IMR-90 (cell line): ENCODE data around the gene TMPRSS7. TPM values are rescaled to one million over a fixed set of nuclear protein-coding genes. Genes with fewer than 3 reads are reported as not detected.
A peak's percentile ranks its signal among the peaks of the same experiment; 100 is the strongest.

Source experiments
- ATAC-seq: fragments of 200-7000 bp; cut with Tn5 transposase; 2 replicates; pipeline ENCODE4 v1.9.1; 2020; ENCODE audit warnings: low read depth, mild to moderate bottlenecking, moderate library complexity
- BruUV-seq: library from RNA; stranded (reverse); fragments of 400-500 nt; replicated peaks from 2 replicates; lab custom pipeline; 2021; lab: Mats Ljungman, UMichigan
- CTCF ChIA-PET: fragments of 300-600 bp; formaldehyde crosslinking; extraction: SDS; loops from one replicate; lab custom pipeline; 2021; ENCODE audit warnings: antibody characterized with exemption; lab: Yijun Ruan, JAX
- POLR2A ChIA-PET: fragments of 300-600 bp; sonication (Branson Sonifier 250); formaldehyde crosslinking; loops from one replicate; lab custom pipeline; 2022; ENCODE audit warnings: antibody characterized with exemption; ENCODE audit not compliant: unreplicated experiment; lab: Charles Lee
- DNase-seq: peaks from one replicate; pipeline ENCODE4 v3.0.0; 2013
- H2AFZ ChIP-seq: replicated peaks from 2 replicates; pipeline ENCODE3; 2013; ENCODE audit warnings: low read length, mild to moderate bottlenecking; ENCODE audit not compliant: poor library complexity
- H2AK5ac ChIP-seq: 2 replicates; pipeline ENCODE4 v1.6.1; 2013; ENCODE audit warnings: low read depth, low read length, inconsistent platforms
- H2AK9ac ChIP-seq: replicated peaks from 2 replicates; pipeline ENCODE3; 2013; ENCODE audit warnings: mild to moderate bottlenecking, low read depth, low read length, moderate library complexity; ENCODE audit not compliant: poor library complexity
- H2BK120ac ChIP-seq: 2 replicates; pipeline ENCODE4 v1.6.1; 2013; ENCODE audit warnings: low read depth, low read length, inconsistent platforms
- H2BK15ac ChIP-seq: 3 replicates; pipeline ENCODE4 v1.6.1; 2013; ENCODE audit warnings: low read depth, low read length, inconsistent platforms
- H2BK20ac ChIP-seq: 2 replicates; pipeline ENCODE4 v1.6.1; 2013; ENCODE audit warnings: low read depth, mild to moderate bottlenecking, inconsistent platforms, low read length, moderate library complexity
- H2BK5ac ChIP-seq: 2 replicates; pipeline ENCODE4 v1.6.1; 2013; ENCODE audit warnings: mild to moderate bottlenecking, low read depth, low read length, inconsistent platforms; ENCODE audit not compliant: poor library complexity, severe bottlenecking
- H3K14ac ChIP-seq: replicated peaks from 2 replicates; pipeline ENCODE4 v1.6.1; 2013; ENCODE audit warnings: low read depth, low read length, inconsistent platforms
- H3K18ac ChIP-seq: 2 replicates; pipeline ENCODE4 v1.6.1; 2013; ENCODE audit warnings: low read depth, low read length, control low read depth
- H3K23ac ChIP-seq: 2 replicates; pipeline ENCODE4 v1.6.1; 2013; ENCODE audit warnings: low read depth, low read length, inconsistent platforms
- H3K27ac ChIP-seq: 2 replicates; pipeline ENCODE4 v1.5.1; 2013; ENCODE audit warnings: mild to moderate bottlenecking, control low read depth, low read length; ENCODE audit not compliant: insufficient read depth
- H3K27me3 ChIP-seq: 2 replicates; pipeline ENCODE4 v1.6.1; 2013; ENCODE audit warnings: low read length; ENCODE audit not compliant: control insufficient read depth, insufficient read depth
- H3K36me3 ChIP-seq: 2 replicates; pipeline ENCODE4 v1.6.1; 2013; ENCODE audit warnings: low read length, mixed read lengths; ENCODE audit not compliant: control insufficient read depth, insufficient read depth
- H3K4ac ChIP-seq: 2 replicates; pipeline ENCODE4 v1.6.1; 2013; ENCODE audit warnings: low read depth, low read length, inconsistent platforms
- H3K4me1 ChIP-seq: 2 replicates; pipeline ENCODE4 v1.6.1; 2013; ENCODE audit warnings: low read length, mixed read lengths; ENCODE audit not compliant: control insufficient read depth, insufficient read depth
- H3K4me2 ChIP-seq: 2 replicates; pipeline ENCODE4 v1.6.1; 2013; ENCODE audit warnings: low read depth, mild to moderate bottlenecking, control low read depth, low read length, moderate library complexity
- H3K4me3 ChIP-seq: 2 replicates; pipeline ENCODE4 v1.5.1; 2013; ENCODE audit warnings: low read depth, mild to moderate bottlenecking, control low read depth, low read length, moderate library complexity; ENCODE audit not compliant: insufficient read depth
- H3K56ac ChIP-seq: 2 replicates; pipeline ENCODE4 v1.6.1; 2013; ENCODE audit warnings: low read length, inconsistent platforms; ENCODE audit not compliant: insufficient read depth; ENCODE audit errors: extremely low read depth
- H3K79me1 ChIP-seq, 2 experiments: 2 replicates each; pipeline ENCODE4 v1.6.1; 2013; ENCODE audit warnings: low read length in 2 of 2, inconsistent platforms in 1 of 2, low read depth in 1 of 2
- H3K9ac ChIP-seq: 2 replicates; pipeline ENCODE4 v1.6.1; 2013; ENCODE audit warnings: low read depth, low read length, control low read depth
- H3K9me1 ChIP-seq: 2 replicates; pipeline ENCODE4 v1.6.1; 2013; ENCODE audit warnings: low read length, inconsistent platforms; ENCODE audit not compliant: insufficient read depth
- H3K9me3 ChIP-seq: 2 replicates; pipeline ENCODE4 v1.6.1; 2013; ENCODE audit warnings: low read length; ENCODE audit not compliant: control insufficient read depth, insufficient read depth
- H4K20me1 ChIP-seq: 2 replicates; pipeline ENCODE4 v1.6.1; 2013; ENCODE audit warnings: low read length, inconsistent platforms; ENCODE audit not compliant: insufficient read depth
- H4K5ac ChIP-seq: 2 replicates; pipeline ENCODE4 v1.6.1; 2013; ENCODE audit warnings: mild to moderate bottlenecking, low read depth, low read length, control low read depth
- H4K8ac ChIP-seq, 2 experiments: 2 replicates each; pipeline ENCODE4 v1.6.1; 2013; ENCODE audit warnings: low read depth in 2 of 2, low read length in 2 of 2, control low read depth in 1 of 2, inconsistent platforms in 1 of 2
- H4K91ac ChIP-seq: 2 replicates; pipeline ENCODE4 v1.6.1; 2013; ENCODE audit warnings: low read depth, low read length, inconsistent platforms; ENCODE audit not compliant: insufficient read depth
- FOS ChIP-seq: fragments of 150-350 bp; IDR thresholded peaks from 2 replicates; pipeline ENCODE4 v1.6.1; 2016; ENCODE audit warnings: low read depth, low read length
- MAFK ChIP-seq: IDR thresholded peaks from 2 replicates; pipeline ENCODE4 v1.6.1; 2012; ENCODE audit warnings: low read depth, low read length, improper control_type of control experiment
- MAZ ChIP-seq: IDR thresholded peaks from 2 replicates; pipeline ENCODE4 v1.6.1; 2012; ENCODE audit warnings: low read depth, mild to moderate bottlenecking, low read length, improper control_type of control experiment, moderate library complexity, borderline replicate concordance
- MXI1 ChIP-seq: IDR thresholded peaks from 2 replicates; pipeline ENCODE4 v1.6.1; 2012; ENCODE audit warnings: low read depth, mild to moderate bottlenecking, low read length, moderate library complexity, borderline replicate concordance
- SMC3 ChIP-seq: fragments of 150-350 bp; IDR thresholded peaks from 2 replicates; pipeline ENCODE4 v1.6.1; 2016; ENCODE audit warnings: low read depth, mild to moderate bottlenecking, antibody characterized with exemption, low read length, moderate library complexity
- WGBS, 2 experiments: methylation state at CpG; one replicate each; pipeline versions ENCODE4 v1.1.5 to v1.1.7; 2013; ENCODE audit warnings: missing lambda C conversion rate in 2 of 2; ENCODE audit not compliant: insufficient read length in 1 of 2; ENCODE audit errors: extremely low coverage in 2 of 2; 5-methylcytosine and 5-hydroxymethylcytosine counted together
- dilution Hi-C: fragments of 300-500 bp; cut with HindIII; formaldehyde crosslinking; loops from one replicate; pipeline ENCODE4 v1.14.3; 2018; ENCODE audit warnings: low sequenced_read_pairs; ENCODE audit not compliant: unreplicated experiment
- in situ Hi-C: fragments of 300-500 bp; cut with MboI; formaldehyde crosslinking; loops from 3 replicates; pipeline ENCODE4 v1.14.3; 2019; ENCODE audit warnings: low sequenced_read_pairs, inconsistent platforms, mixed read lengths
- intact Hi-C: fragments of 100-400 bp; cut with micrococcal nuclease; formaldehyde crosslinking; loops from 2 replicates; pipeline ENCODE4 v1.10.0; 2022
- polyA plus RNA-seq, 3 experiments: library from polyadenylated mRNA; depleted of rRNA; stranded (reverse); fragments of >200 nt; gene quantifications; 2 replicates each; pipeline ENCODE4 v1.2.3, GENCODE V29; 2012; ENCODE audit warnings: low replicate concordance in 1 of 3
- total RNA-seq: library from RNA; depleted of rRNA; stranded (reverse); fragments of >200 nt; gene quantifications from 2 replicates; pipeline ENCODE4 v1.2.3, GENCODE V29; 2012

TMPRSS7 gene
- total and polyA plus RNA-seq, 2 of the 4 experiments (the other 2 are of a cell fraction), result 0.07 TPM; not detected in 1

GRCh38 chr3:112090887-112091586 lies 56.5 kb downstream of the TMPRSS7 start:
- Histone ChIP-seq H4K20me1 (no peaks in the 10 kb centered on the region), H2BK120ac (no peak overlapping the region), H2AK9ac (no peak overlapping the region), H2AFZ (no peak overlapping the region), H2BK20ac (peak overlapping the region; percentile 34; the same call in 1 of the 2 replicates), H3K23ac (0 out of 2 replicates have a peak overlapping the region, but pooled peaks have one; percentile 12), H2AK5ac (no peak overlapping the region), H2BK5ac (no peak overlapping the region), H3K9me3 (peaks cover 3% of the 10 kb centered on the region; the same call in 1 of the 2 replicates), H3K27me3 (no peaks in the 10 kb centered on the region), H3K36me3 (no peaks in the 10 kb centered on the region), H3K27ac (no peak overlapping the region), H2BK15ac (no peak overlapping the region), H3K79me1 (peaks cover 16 to 58% of the 10 kb centered on the region in 2 experiments; a peak in 3 of 4 replicates), H3K56ac (no peak overlapping the region), H3K4me1 (peaks cover 12% of the 10 kb centered on the region), H4K8ac (no peak overlapping the region), H3K4me2 (no peak overlapping the region), H3K4me3 (no peak overlapping the region), H3K18ac (no peak overlapping the region), H3K9ac (no peak overlapping the region), H4K91ac (no peak overlapping the region; the same call in 1 of the 2 replicates), H3K4ac (no peak overlapping the region), H3K14ac (no peak overlapping the region), H3K9me1 (peaks cover 13% of the 10 kb centered on the region; the same call in 1 of the 2 replicates), H4K5ac (no peak overlapping the region; the same call in 1 of the 2 replicates)
- BruUV-seq, result no TSS peak
- POLR2A ChIA-PET, result no interaction called here
- no peak for TF ChIP-seq MAFK
- no peak for TF ChIP-seq MXI1
- no peak for TF ChIP-seq FOS
- TF ChIP-seq MAZ, result no peak
- no peak for TF ChIP-seq SMC3
- dilution Hi-C loops, result no loop called here
- WGBS, 2 experiments, result no CpG with 5 or more reads among the region's 6 CpGs
- in situ Hi-C loops, result no loop called here
- DNase-seq (no peak), ATAC-seq (no peak)
- intact Hi-C loops, result no loop called here
- CTCF ChIA-PET, result interaction anchor here (0.7 kb wide), 1 partner anchor 776 kb away, joined by 5 read pairs; no protein-coding TSS in a partner anchor
